Measurements from ENCODE around the gene FAM169A. TPM values are rescaled to one million over a fixed set of nuclear protein-coding genes. Genes with fewer than 3 reads are reported as not detected.
A peak's percentile ranks its signal among the peaks of the same experiment; 100 is the strongest.

The FAM169A gene
- total and polyA plus RNA-seq, 2 of the 4 experiments (the other 2 are of a cell fraction): under 0.01 TPM; not detected in 1

DNA sequence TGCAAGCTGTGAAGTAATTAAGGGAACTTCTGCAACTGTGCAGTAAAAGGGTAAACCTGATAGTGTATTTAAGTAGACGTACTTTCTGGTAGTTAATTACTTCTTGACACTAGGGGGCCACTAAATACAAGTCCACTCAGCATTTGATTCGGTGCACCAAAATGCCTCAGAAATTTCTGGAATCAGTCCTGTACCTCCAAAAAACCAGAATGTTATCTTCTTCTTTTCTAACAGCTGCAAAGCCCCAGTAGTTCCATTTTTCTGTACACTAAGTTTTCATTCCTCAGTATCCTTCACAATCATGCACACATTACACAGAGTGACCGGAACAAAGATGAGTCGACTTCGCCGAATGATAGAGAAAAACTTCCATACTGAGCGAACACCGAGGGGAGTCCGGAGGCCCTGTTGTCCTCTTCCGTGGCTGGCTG lies 99.8 kb downstream of the FAM169A start:
- Histone ChIP-seq H3K4me3 (ENCODE audit: insufficient read depth, low read depth, low read length) (peak overlapping the region; percentile 82), H4K5ac (ENCODE audit: low read depth, low read length) (peak overlapping the region; percentile 50; the same call in 1 of the 2 replicates), H3K79me1 (ENCODE audit: low read depth in 1 of 2, low read length in 2 of 2) (peaks cover 19 to 41% of the 10 kb centered on the region in 2 experiments), H3K9me3 (ENCODE audit: control insufficient read depth, insufficient read depth, low read length) (no peaks in the 10 kb centered on the region), H3K27me3 (ENCODE audit: control insufficient read depth, insufficient read depth, low read length) (no peaks in the 10 kb centered on the region), H3K4me1 (ENCODE audit: control insufficient read depth, insufficient read depth, low read length) (peaks cover 7% of the 10 kb centered on the region), H2BK15ac (ENCODE audit: low read depth, low read length) (no peak overlapping the region), H3K27ac (ENCODE audit: insufficient read depth, low read length) (peak overlapping the region; percentile 67), H3K56ac (ENCODE audit: extremely low read depth, insufficient read depth, low read length) (peak overlapping the region; percentile 82), H3K18ac (ENCODE audit: low read depth, low read length) (no peak overlapping the region), H4K8ac (ENCODE audit: low read depth in 2 of 2, low read length in 2 of 2) (peak overlapping the region; percentile 61 to 93), H2BK120ac (ENCODE audit: low read depth, low read length) (no peak overlapping the region), H4K20me1 (ENCODE audit: insufficient read depth, low read length) (no peaks in the 10 kb centered on the region), H2BK5ac (ENCODE audit: low read depth, low read length, poor library complexity, severe bottlenecking) (peak overlapping the region; percentile 61), H3K14ac (replicated peaks; ENCODE audit: low read depth, low read length) (0 out of 2 replicates have a peak overlapping the region, but pooled peaks have one; percentile 19), H3K4ac (ENCODE audit: low read depth, low read length) (peak overlapping the region; percentile 76), H3K9ac (ENCODE audit: low read depth, low read length) (peak overlapping the region; percentile 74), H3K36me3 (ENCODE audit: control insufficient read depth, insufficient read depth, low read length) (peaks cover 4% of the 10 kb centered on the region; the same call in 1 of the 2 replicates), H3K9me1 (ENCODE audit: insufficient read depth, low read length) (no peaks in the 10 kb centered on the region), H2AFZ (replicated peaks; ENCODE audit: low read length, poor library complexity) (peak overlapping the region; percentile 99), H3K4me2 (ENCODE audit: low read depth, low read length) (peak overlapping the region; percentile 98), H3K23ac (ENCODE audit: low read depth, low read length) (peak overlapping the region; percentile 84; the same call in 1 of the 2 replicates), H2AK9ac (replicated peaks; ENCODE audit: low read depth, low read length, poor library complexity) (peak overlapping the region; percentile 93), H2AK5ac (ENCODE audit: low read depth, low read length) (peak overlapping the region; percentile 23; the same call in 1 of the 2 replicates), H2BK20ac (ENCODE audit: low read depth, low read length) (no peak overlapping the region), H4K91ac (ENCODE audit: insufficient read depth, low read depth, low read length) (no peak overlapping the region)
- WGBS, 2 experiments (ENCODE audit: extremely low coverage in 2 of 2, insufficient read length in 1 of 2): 0% methylated on average over 1 of the region's 10 CpGs; no CpG with 5 or more reads in 1 of the 2 experiments
- DNase-seq: peak; percentile 64
- POLR2A ChIA-PET (ENCODE audit: unreplicated experiment): interaction anchor here (0.6 kb wide), 1 partner anchor 189 kb away, joined by 3 read pairs; no protein-coding TSS in a partner anchor
- intact Hi-C loops (cut with micrococcal nuclease) (loop anchor here (2.0 kb wide), 2 partner anchors 284 to 498 kb away; no protein-coding TSS in a partner anchor), in situ Hi-C loops (cut with MboI; ENCODE audit: low sequenced_read_pairs) (loop anchor here (25.0 kb wide), 1 partner anchor 596 kb away; no protein-coding TSS in a partner anchor), dilution Hi-C loops (cut with HindIII; ENCODE audit: low sequenced_read_pairs, unreplicated experiment) (no loop called here)
- TF ChIP-seq BHLHE40 (IDR thresholded peaks at IDR 0.05; ENCODE audit: low read depth, low read length) (no peak), SMC3 (IDR thresholded peaks at IDR 0.05; ENCODE audit: low read depth, low read length) (peak; percentile 32; the same call in 1 of the 2 replicates), RAD21 (IDR thresholded peaks at IDR 0.05; ENCODE audit: low read length) (peak; percentile 30; the same call in 1 of the 2 replicates), CEBPB (IDR thresholded peaks at IDR 0.05; ENCODE audit: low read depth, low read length) (no peak), CHD1 (IDR thresholded peaks at IDR 0.05; ENCODE audit: low read depth, low read length) (no peak), MAFK (IDR thresholded peaks at IDR 0.05; ENCODE audit: low read depth, low read length) (peak; percentile 64)
- TF ChIP-seq, protein P1, sequence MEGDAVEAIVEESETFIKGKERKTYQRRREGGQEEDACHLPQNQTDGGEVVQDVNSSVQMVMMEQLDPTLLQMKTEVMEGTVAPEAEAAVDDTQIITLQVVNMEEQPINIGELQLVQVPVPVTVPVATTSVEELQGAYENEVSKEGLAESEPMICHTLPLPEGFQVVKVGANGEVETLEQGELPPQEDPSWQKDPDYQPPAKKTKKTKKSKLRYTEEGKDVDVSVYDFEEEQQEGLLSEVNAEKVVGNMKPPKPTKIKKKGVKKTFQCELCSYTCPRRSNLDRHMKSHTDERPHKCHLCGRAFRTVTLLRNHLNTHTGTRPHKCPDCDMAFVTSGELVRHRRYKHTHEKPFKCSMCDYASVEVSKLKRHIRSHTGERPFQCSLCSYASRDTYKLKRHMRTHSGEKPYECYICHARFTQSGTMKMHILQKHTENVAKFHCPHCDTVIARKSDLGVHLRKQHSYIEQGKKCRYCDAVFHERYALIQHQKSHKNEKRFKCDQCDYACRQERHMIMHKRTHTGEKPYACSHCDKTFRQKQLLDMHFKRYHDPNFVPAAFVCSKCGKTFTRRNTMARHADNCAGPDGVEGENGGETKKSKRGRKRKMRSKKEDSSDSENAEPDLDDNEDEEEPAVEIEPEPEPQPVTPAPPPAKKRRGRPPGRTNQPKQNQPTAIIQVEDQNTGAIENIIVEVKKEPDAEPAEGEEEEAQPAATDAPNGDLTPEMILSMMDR (conservative IDR thresholded peaks at IDR 0.05; ENCODE audit: low read depth, low read length): peak; percentile 45
- CTCF ChIA-PET: interaction anchor here (1.7 kb wide), 1 partner anchor 17 kb away, joined by 5 read pairs; no protein-coding TSS in a partner anchor
- ATAC-seq (ENCODE audit: low read depth): peak; percentile 38
- BruUV-seq (replicated peaks): no TSS peak
